ENCODE measurements around the gene TEFM. TPM values are rescaled to one million over a fixed set of nuclear protein-coding genes. Genes with fewer than 3 reads are reported as not detected.
A peak's percentile ranks its signal among the peaks of the same experiment; 100 is the strongest.
"Not testable (repeated sequence)": the region's sequence is repeated elsewhere in the genome, so short reads cannot be mapped to it uniquely, and the experiment has no call there.

The TEFM gene
- total RNA-seq, 1 experiment from 2014 or later = 16.0 TPM

DNA sequence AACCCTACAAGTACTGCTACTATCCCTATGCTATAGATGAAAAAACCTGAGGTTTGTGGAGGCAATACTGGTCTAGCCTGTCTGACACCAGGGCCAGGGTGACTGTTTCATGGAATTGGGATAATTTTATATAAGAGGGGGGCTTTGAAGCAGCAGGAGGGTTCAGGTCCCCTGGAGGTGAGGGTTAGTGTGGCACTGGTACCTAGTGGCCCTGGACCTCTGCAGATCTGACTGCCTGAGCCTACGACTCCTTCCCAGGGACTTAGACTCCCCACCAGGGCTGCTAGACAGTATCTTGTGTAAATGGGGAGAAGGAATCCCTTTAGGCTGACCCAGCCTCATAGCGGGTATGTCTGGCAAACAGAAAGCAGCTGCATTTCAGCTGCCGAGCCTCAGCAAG lies 22.5 kb upstream of the TEFM start:
- Histone ChIP-seq H3K36me3 (no peaks in the 10 kb centered on the region), H3K27me3 (no peaks in the 10 kb centered on the region), H3K9me3 (replicated peaks) (no peaks in the 10 kb centered on the region), H3K4me1 (no peaks in the 10 kb centered on the region), H3K27ac (no peak overlapping the region), H3K4me3 (no peak overlapping the region)
- DNase-seq = no peak

DNA sequence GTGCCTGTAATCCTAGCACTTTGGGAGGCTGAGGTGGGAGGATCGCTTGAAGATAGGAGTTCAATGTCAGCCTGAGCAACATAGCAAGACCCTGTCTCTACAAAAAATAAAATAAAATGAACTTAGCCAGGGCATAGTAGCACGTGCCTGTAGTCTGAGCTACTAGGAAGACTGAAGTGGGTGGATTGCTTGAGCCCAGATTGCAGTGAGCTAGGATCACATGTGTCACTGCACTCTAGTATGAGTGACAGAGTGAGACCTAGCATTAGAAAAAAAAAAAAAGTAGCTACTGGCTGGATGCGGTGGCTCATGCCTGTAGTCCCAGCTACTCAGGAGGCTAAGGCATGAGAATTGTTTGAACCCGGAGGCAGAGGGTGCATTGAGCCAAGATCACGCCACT lies 21.7 kb upstream of the TEFM start:
- H3K36me3 ChIP-seq = no peaks in the 10 kb centered on the region
- no peaks in the 10 kb centered on the region for H3K4me1 ChIP-seq
- H3K4me3 ChIP-seq = no peak overlapping the region
- no peaks in the 10 kb centered on the region for H3K27me3 ChIP-seq
- no peak overlapping the region for H3K27ac ChIP-seq
- no peak for DNase-seq
- no peaks in the 10 kb centered on the region for H3K9me3 ChIP-seq (replicated peaks)

DNA sequence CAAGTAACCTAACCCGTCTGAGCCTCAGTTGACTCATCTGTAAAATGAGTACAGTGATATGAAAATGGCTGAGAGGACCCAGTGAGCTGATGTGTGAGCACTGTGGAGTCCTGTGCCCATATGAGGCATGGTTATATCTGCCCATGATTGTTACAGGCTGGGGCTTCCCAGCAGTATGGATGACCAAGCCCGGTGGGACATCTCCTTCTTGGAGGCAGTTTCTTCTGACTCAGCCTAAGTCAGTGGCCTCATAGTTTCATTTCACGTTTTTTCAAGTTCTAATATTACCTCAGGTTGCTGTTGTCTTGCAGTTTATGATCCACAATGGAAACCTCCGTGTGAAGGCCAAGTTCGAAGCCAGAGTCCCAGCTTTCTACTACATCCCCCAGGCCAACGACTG lies 20.5 kb upstream of the TEFM start:
- H3K27ac ChIP-seq = no peak overlapping the region
- H3K36me3 ChIP-seq = no peaks in the 10 kb centered on the region
- no peaks in the 10 kb centered on the region for H3K9me3 ChIP-seq (replicated peaks)
- no peak for DNase-seq
- H3K27me3 ChIP-seq = no peaks in the 10 kb centered on the region
- H3K4me3 ChIP-seq = no peak overlapping the region
- H3K4me1 ChIP-seq = no peaks in the 10 kb centered on the region

DNA sequence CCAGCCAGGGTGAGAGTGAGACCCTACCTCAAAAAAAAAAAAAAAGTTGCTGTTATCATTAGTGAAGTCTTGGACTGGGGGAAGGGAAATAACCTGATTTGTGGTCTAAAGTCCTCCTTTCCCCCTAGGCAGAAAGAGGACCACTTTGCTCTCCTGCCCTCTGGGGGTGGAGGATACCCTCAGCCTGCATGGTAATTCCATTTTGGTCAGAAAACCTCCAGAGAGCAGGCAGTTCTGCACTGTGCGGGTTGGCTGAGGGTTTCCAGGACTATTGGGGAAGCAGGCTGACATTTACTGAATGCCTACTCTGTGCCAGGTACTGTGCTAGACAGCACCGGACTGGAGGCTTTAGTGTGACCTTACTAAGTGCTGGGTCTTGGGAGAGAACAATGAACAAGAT lies 18.3 kb upstream of the TEFM start:
- no peak for DNase-seq
- no peaks in the 10 kb centered on the region for H3K27me3 ChIP-seq
- no peaks in the 10 kb centered on the region for H3K36me3 ChIP-seq
- H3K4me1 ChIP-seq = no peaks in the 10 kb centered on the region
- H3K27ac ChIP-seq = no peak overlapping the region
- H3K9me3 ChIP-seq (replicated peaks) = no peaks in the 10 kb centered on the region; the same call in 1 of the 2 replicates
- no peak overlapping the region for H3K4me3 ChIP-seq

DNA sequence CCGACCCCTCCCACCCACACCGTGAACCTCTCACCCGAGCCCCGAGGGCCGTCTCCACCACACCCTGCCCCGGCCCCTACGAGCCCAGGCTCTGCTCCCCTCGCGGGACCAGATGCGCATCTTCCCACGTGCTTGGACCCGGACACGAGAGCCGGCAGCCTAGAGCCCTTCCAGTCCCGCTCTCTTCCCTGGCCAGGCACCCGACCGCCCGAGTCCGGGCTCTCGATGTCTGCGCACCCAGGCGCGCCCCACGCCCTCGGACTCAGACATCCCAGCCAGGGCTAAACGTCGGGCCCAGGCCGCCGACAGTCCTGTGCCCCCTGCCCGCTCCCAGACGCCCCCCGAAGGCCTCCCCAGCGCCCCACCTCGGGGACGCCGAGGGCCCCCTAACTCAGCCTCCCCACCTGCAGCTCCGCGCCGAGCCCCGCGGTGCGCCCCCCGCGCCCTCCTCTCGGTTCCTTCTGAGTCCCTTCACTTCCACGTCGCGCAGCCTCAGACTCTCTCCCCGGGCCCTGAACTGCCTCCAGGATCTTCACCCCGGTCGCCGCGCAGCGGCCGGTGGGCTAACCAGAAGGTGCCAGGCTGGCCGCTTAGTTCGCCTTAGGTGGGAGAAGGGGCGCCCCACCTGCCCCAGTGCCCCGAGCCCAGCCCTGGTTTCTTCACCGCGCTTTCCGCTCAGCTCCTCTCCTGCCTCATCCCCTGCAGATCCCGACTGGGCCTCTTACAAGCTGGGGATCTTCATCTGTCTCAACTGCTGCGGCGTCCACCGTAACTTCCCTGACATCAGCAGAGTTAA lies 16.4 kb upstream of the TEFM start:
- H3K4me3 ChIP-seq = no peak overlapping the region

DNA sequence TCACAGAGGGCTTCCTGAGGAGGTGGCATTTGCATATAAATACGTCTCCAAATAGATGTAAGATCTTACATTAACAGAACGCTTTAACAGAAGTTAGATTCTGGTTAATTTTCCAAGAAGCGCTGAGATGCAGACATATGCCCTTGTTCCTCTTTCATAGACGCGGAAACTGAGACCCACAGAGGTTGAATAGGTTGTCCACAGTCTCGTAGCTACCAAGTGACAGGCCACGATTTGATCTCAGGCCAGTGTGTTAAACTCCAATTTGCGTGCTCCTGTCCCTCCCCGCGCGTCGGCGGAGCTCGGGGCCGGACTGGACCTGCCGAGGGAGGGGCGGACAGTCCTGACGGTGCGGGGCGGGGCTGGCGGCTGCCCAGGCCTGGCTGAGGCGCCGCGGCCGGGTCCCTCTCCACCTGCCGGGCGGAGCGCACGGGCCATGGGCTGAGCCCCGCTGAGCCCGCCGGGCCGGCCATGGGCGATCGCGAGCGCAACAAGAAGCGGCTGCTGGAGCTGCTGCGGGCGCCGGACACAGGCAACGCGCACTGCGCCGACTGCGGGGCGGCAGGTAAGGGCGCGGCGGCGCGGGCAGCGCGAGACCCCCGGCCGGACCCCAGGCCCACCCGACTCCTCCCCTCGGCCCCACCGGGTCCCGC lies 15.6 kb upstream of the TEFM start, which contains the start of gene ADAP2:
ADAP2 (plus strand) TSS at position 402 of the 653 bp plus-strand sequence; CDS start at position 472, 70 bp downstream.
- Histone ChIP-seq H3K4me3 (no peak within 1 kb of the TSS), H3K27me3 (no peaks in the 10 kb centered on the region), H3K27ac (no peak within 1 kb of the TSS), H3K36me3 (no peaks in the 10 kb centered on the region), H3K4me1 (no peaks in the 10 kb centered on the region), H3K9me3 (replicated peaks) (no peaks in the 10 kb centered on the region; the same call in 1 of the 2 replicates)
- no peak for DNase-seq

More for the DNA sequence above, 16.4 kb upstream of the TEFM start:
- no peak overlapping the region for H3K27ac ChIP-seq
- DNase-seq = no peak
- H3K4me1 ChIP-seq = no peaks in the 10 kb centered on the region
- H3K36me3 ChIP-seq = no peaks in the 10 kb centered on the region
- H3K9me3 ChIP-seq (replicated peaks) = no peaks in the 10 kb centered on the region; the same call in 1 of the 2 replicates
- H3K27me3 ChIP-seq = no peaks in the 10 kb centered on the region

DNA sequence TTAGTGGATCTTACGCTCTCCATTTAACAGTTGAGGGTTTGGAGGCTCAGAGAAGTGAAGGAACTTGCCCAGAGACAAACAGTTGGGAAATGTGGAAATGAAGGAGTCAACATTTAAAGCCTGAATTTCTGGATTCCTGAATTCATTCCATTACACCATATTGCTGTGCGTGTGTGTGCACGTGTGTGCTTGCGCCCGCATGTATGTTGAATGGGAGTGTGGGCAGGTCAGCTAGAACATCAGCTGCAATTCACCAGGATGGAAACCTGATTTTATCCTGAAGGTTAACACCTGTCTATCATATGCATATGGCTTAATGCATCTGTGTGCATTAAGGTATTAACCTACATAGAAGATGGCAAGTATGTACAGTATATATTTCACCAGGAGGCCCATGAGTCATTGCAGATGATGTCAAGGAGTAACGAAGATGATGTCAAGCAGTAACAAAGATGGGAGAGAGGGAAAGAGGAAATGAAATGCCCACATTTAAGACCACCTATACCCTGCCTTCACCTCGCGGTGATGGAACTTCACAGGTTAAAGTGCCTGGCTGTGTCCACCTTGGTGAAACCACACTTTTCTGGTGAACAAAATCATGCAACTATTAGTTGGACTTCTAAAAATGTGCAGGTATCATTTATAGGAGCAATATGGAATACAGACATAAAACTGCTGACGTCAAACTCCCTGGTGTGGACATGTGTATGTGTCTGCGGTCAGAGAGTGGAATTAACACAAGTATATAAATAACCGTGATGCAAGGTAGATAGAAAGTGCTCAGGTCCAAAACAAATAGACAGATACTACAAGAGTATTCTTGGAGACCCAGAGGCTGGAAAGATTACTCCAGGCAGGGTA lies 14.9 kb upstream of the TEFM start:
- Histone ChIP-seq H3K27ac (no peak overlapping the region), H3K36me3 (no peaks in the 10 kb centered on the region), H3K27me3 (no peaks in the 10 kb centered on the region), H3K4me1 (no peaks in the 10 kb centered on the region), H3K9me3 (replicated peaks) (no peaks in the 10 kb centered on the region; the same call in 1 of the 2 replicates), H3K4me3 (no peak overlapping the region)
- DNase-seq = no peak

DNA sequence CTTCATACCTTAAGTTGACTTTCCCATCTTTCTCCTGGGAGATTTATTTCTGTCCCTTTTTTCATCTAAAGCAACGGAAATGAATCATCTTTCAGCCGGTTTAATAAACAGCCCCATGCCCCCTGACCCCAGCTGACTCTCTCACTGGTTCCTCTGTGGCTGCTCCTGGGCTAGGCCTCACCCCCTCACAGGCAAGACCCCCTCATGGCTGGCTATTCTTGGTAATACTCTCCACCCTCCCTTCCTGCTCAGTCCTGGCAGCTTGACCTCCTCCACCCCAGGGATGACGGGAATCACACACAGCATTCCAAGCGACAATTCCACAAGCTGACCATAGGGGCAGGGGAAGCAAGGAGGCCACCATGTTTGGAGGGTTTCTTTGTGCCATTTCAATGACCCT lies 14.2 kb upstream of the TEFM start:
- H3K4me1 ChIP-seq = no peaks in the 10 kb centered on the region
- no peak for DNase-seq
- no peaks in the 10 kb centered on the region for H3K27me3 ChIP-seq
- H3K36me3 ChIP-seq = no peaks in the 10 kb centered on the region
- no peaks in the 10 kb centered on the region; the same call in 1 of the 2 replicates for H3K9me3 ChIP-seq (replicated peaks)
- no peak overlapping the region for H3K4me3 ChIP-seq
- H3K27ac ChIP-seq = no peak overlapping the region

DNA sequence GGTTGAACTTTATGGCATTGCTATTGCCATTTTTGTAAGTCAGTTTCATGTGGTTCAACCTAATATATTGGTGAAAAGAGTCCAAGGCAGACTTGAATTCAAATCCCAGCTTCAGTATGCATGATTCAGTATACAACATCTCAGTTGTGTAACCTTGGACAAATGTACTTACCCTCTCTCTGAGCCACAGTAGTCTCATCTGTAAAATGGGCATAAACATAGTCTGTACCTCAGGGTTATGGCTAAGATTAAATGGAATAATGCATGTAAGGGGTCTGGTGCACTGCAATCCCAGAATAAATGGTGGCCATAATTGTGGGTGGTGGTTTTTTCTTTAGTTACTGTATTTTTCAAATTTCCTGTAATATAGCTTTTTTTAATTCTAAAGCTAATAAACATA lies 11.0 kb upstream of the TEFM start:
- H3K9me3 ChIP-seq (replicated peaks) = no peaks in the 10 kb centered on the region; the same call in 1 of the 2 replicates
- no peaks in the 10 kb centered on the region for H3K36me3 ChIP-seq
- no peak overlapping the region for H3K4me3 ChIP-seq
- H3K27me3 ChIP-seq = no peaks in the 10 kb centered on the region
- DNase-seq = no peak
- H3K27ac ChIP-seq = no peak overlapping the region
- no peaks in the 10 kb centered on the region for H3K4me1 ChIP-seq

DNA sequence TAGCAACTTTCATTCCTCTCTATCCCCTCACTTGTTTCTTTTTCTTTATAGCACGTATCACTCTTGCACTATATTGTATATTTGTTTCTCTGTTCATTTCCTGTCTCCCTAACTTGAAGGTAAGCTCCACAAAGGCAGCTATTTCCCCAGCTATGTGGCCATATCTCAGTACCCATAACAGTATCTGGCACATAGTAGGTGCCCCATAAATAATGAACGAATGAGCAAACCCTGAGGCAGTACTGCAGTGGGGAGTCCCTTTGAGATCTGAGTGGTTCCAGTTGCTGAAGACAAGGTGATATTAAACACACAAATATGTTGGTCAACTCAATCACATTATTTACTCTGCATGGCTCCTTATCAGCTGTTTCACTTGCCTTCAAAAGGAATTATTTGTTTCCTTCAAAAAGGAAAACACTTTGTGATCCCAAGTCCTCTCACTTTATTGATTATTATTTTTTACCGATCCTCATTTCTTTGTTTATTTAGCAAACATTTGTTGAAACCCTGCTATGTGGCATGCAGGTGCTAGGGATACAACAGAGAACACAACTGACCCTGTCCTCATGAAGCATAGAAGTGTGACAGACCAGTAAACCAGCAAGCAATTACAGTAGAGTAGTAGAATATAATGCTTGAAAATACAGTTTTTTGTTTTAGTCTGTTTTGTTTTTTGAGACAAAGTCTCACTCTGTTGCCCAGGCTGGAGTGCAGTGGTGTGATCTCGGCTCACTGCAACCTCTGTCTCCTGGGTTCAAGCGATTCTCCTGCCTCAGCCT lies 10.0 kb upstream of the TEFM start:
- DNase-seq = no peak
- Histone ChIP-seq H3K9me3 (replicated peaks) (no peaks in the 10 kb centered on the region), H3K36me3 (no peaks in the 10 kb centered on the region), H3K4me3 (no peak overlapping the region), H3K27ac (no peak overlapping the region), H3K27me3 (no peaks in the 10 kb centered on the region), H3K4me1 (no peaks in the 10 kb centered on the region)

DNA sequence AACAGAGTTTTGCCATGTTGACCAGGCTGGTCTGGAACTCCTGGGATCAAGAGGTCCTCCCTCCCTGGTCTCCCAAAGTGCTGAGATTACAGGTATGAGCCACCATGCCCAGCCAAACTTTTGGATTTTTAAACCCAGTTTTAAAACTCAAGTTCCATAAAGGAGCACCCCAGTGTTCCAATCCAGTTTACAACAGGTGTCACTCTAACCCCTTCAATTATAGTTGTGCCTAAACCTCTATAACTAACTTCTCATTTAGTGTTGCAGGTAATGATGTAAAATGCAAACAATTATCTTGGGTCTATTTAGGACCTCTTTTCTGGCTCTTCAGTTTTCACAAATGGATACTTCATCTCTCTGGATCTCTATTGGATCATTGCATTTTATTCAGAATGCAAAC lies 7.9 kb upstream of the TEFM start:
- Histone ChIP-seq H3K27me3 (no peaks in the 10 kb centered on the region), H3K4me3 (no peak overlapping the region), H3K36me3 (no peaks in the 10 kb centered on the region), H3K4me1 (no peaks in the 10 kb centered on the region), H3K27ac (no peak overlapping the region), H3K9me3 (replicated peaks) (no peaks in the 10 kb centered on the region)
- no peak for DNase-seq

DNA sequence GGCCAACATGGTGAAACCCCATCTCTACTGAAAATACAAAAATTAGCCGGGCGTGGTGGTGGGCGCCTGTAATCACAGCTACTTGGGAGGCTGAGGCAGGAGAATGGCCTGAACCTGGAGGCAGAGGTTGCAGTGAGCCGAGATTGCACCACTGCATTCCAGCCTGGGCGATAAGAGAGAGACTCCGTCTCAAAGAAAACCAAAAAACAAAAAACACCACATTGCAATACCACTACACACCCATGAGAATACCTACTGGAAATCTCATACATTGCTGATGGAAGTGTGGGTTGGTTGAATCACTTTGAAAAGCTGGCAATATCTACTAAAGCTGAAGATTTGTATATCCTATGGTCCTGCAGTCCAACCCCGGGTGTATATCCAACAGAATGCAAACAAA lies 4.1 kb upstream of the TEFM start:
- not testable (repeated sequence) for H3K27ac ChIP-seq; DNase-seq; H3K9me3 ChIP-seq (replicated peaks); H3K4me3 ChIP-seq; H3K36me3 ChIP-seq; H3K4me1 ChIP-seq; H3K27me3 ChIP-seq

DNA sequence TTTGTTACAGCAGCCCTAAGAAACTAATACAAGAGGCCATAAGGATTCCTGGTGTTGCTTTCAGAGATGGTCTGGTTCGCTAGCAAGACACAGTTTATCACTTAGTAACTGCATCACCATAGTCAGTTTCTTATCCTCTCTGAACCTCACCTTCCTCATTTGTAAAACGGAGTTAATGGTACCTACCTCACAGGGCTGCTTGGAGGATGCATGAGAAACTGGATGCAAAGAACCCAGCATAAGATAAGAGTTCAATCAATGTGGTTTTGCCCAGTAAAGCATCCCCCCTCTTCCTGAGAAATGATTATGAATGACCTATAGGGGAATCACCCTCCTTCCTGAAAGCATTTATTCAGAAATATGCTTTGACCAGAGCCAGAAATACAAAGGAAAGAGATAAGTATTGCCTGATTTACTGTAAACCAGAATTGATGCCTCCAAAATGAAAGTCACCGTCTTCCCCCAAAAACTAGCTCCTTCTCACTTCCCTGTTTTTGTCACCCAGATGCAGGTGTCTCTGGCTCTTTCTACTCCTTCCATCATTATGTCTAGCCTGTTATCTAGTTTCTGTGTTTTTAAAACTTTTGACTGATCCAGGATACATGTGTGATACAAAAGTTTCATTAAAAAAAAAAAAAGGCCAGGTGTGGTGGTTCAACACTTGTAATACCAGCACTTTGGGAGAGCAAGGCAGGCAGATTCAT lies 2.8 kb upstream of the TEFM start:
- H3K4me1 ChIP-seq = no peaks in the 10 kb centered on the region
- DNase-seq = no peak
- H3K9me3 ChIP-seq (replicated peaks) = no peaks in the 10 kb centered on the region
- no peaks in the 10 kb centered on the region for H3K36me3 ChIP-seq
- H3K4me3 ChIP-seq = no peak overlapping the region
- no peaks in the 10 kb centered on the region for H3K27me3 ChIP-seq
- no peak overlapping the region for H3K27ac ChIP-seq

DNA sequence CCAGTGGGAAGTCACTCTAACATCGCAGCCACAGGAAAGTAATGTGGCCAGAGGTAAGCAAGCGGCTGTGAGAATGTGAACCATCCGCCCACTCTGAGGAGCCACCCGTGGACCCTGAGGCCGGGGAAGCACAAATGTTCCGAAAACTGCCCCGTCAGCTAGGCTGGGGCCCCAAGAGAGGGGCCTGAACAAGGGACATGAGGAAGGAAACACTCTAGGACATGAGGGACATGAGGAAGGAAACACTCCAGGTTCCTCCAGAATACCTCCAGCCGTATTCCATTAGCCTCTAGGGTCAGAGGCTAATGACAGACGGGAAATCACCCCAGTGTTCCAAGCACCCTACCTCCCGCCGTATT lies 317 bp downstream of the TEFM start:
- Histone ChIP-seq H3K27ac (peak overlapping the region; percentile 55), H3K9me3 (replicated peaks) (no peaks in the 10 kb centered on the region), H3K36me3 (peaks cover 12% of the 10 kb centered on the region), H3K4me1 (no peaks in the 10 kb centered on the region), H3K27me3 (no peaks in the 10 kb centered on the region), H3K4me3 (peak overlapping the region; percentile 66)
- DNase-seq = no peak
